Kidney (tissue), 14 donors: ENCODE measurements around the gene ULK4. TPM values are rescaled to one million over a fixed set of nuclear protein-coding genes. Genes with fewer than 3 reads are reported as not detected.

Experiments used
- DNase-seq, 5 donors: peaks; one replicate each; pipeline ENCODE4 v3.0.0-alpha.2; 2013 to 2020
- FAIRE-seq: peaks from 2 replicates; lab custom pipeline; 2012; peaks lifted over from hg19 to GRCh38; lab: Jason Lieb, UNC
- H3K27ac ChIP-seq, 2 donors: one replicate each; pipeline ENCODE4 v1.7.0; 2013; ENCODE audit warnings: low read depth in 2 of 2, low read length in 2 of 2, inconsistent platforms in 1 of 2
- H3K27me3 ChIP-seq: one replicate; pipeline ENCODE4 v1.7.1; 2013; ENCODE audit warnings: low read length, inconsistent platforms; ENCODE audit not compliant: control insufficient read depth, insufficient read depth
- H3K36me3 ChIP-seq, 3 donors: one replicate each; pipeline versions ENCODE4 v1.7.0 to v1.7.1; 2013; ENCODE audit warnings: low read length in 3 of 3, control low read depth in 1 of 3, inconsistent platforms in 1 of 3; ENCODE audit not compliant: insufficient read depth in 3 of 3, control insufficient read depth in 2 of 3
- H3K4me1 ChIP-seq, 3 donors: one replicate each; pipeline versions ENCODE4 v1.7.0 to v1.7.1; 2013; ENCODE audit warnings: low read length in 3 of 3, inconsistent platforms in 1 of 3, low read depth in 1 of 3; ENCODE audit not compliant: control insufficient read depth in 2 of 3, insufficient read depth in 2 of 3
- H3K4me3 ChIP-seq, 3 donors: one replicate each; pipeline versions ENCODE4 v1.7.0 to v1.8.1; 2013; ENCODE audit warnings: low read length in 3 of 3, control low read depth in 1 of 3, inconsistent platforms in 1 of 3
- H3K9ac ChIP-seq, 3 donors: one replicate each; pipeline versions ENCODE4 v1.7.0 to v1.7.1; 2013; ENCODE audit warnings: low read length in 3 of 3, control low read depth in 1 of 3, inconsistent platforms in 1 of 3
- H3K9me3 ChIP-seq, 3 donors: one replicate each; pipeline versions ENCODE4 v1.7.0 to v1.7.1; 2013; ENCODE audit warnings: low read length in 3 of 3, control low read depth in 1 of 3, inconsistent platforms in 1 of 3; ENCODE audit not compliant: control insufficient read depth in 2 of 3, insufficient read depth in 1 of 3
- CTCF ChIP-seq: IDR thresholded peaks from 3 replicates; pipeline ENCODE4 v1.5.1; 2012; ENCODE audit warnings: mild to moderate bottlenecking, moderate library complexity, borderline replicate concordance; ENCODE audit not compliant: insufficient read depth; ENCODE audit errors: extremely low read depth
- intact Hi-C: fragments of 100-400 bp; cut with DNase I; formaldehyde crosslinking; loops from one replicate; pipeline ENCODE4 v1.11.1; 2022
- polyA plus RNA-seq: library from polyadenylated mRNA; stranded (reverse); fragments of 350-450 nt; fragmentation: Illumina TruSeq; extraction: RNeasy Lipid Tissue Mini Kit (QIAGEN cat#74804); gene quantifications from one replicate; pipeline ENCODE4 v1.2.3, GENCODE V29; 2014; ENCODE audit warnings: low read depth, low replicate concordance; ENCODE audit not compliant: insufficient read depth
- total RNA-seq: library from RNA; stranded (reverse); fragmentation: NEBNext Ultra II Directional; extraction: Animal tissue kit (Norgen Biotek cat#: 25700); gene quantifications from one replicate; pipeline ENCODE4 v1.2.1, GENCODE V29; 2021
- donor health status: control.
- donor health status: control.
- donor health status: control.
- donor health status: control.
- donor health status: control.
- donor health status: DM: yes; HTN: yes; CAD: no.
- donor health status: Normal renal cell carcinoma (clear cell type).

The ULK4 gene
- total and polyA plus RNA-seq, 2 donors from 2014 or later, result 4.6 to 20.5 TPM

- H3K4me3 ChIP-seq, result no peak overlapping the region
- no peaks in the 10 kb centered on the region for H3K9me3 ChIP-seq
- DNase-seq, result no peak
- H3K9ac ChIP-seq, result no peak overlapping the region
- intact Hi-C loops, result no loop called here
- peaks cover 18 to 85% (median 51%) of the 10 kb centered on the region in 3 donors for H3K36me3 ChIP-seq
- no peak for TF ChIP-seq CTCF
- FAIRE-seq, result no peak
- H3K27me3 ChIP-seq, result no peaks in the 10 kb centered on the region
- H3K27ac ChIP-seq, result no peak overlapping the region
- no peaks in the 10 kb centered on the region for H3K4me1 ChIP-seq
Observed at GRCh38 chr3:41234823-41235721, 726.8 kb downstream of the ULK4 start.

- TF ChIP-seq CTCF, result no peak
- Histone ChIP-seq H3K27me3 (no peaks in the 10 kb centered on the region), H3K4me1 (peaks cover 3 to 24% (median 10%) of the 10 kb centered on the region in 3 donors), H3K9ac (no peak overlapping the region), H3K36me3 (peaks cover 22 to 35% (median 28%) of the 10 kb centered on the region in 3 donors), H3K4me3 (no peak overlapping the region), H3K9me3 (no peaks in the 10 kb centered on the region), H3K27ac (no peak overlapping the region)
- DNase-seq, result no peak
- intact Hi-C loops, result no loop called here
- FAIRE-seq, result no peak
Observed at GRCh38 chr3:41224120-41224806, 737.6 kb downstream of the ULK4 start.

GRCh38 chr3:41223691-41224090 is 738.2 kb downstream of the ULK4 start:
- peaks cover 22 to 35% (median 27%) of the 10 kb centered on the region in 3 donors for H3K36me3 ChIP-seq
- no peak for DNase-seq
- intact Hi-C loops, result no loop called here
- no peaks in the 10 kb centered on the region for H3K9me3 ChIP-seq
- H3K9ac ChIP-seq, result no peak overlapping the region
- H3K4me1 ChIP-seq, result peaks cover 3 to 25% (median 10%) of the 10 kb centered on the region in 3 donors
- H3K4me3 ChIP-seq, result no peak overlapping the region
- FAIRE-seq, result no peak
- H3K27me3 ChIP-seq, result no peaks in the 10 kb centered on the region
- no peak overlapping the region for H3K27ac ChIP-seq
- no peak for TF ChIP-seq CTCF
